Immature natural killer cell (primary cell): ENCODE data around the gene PGRMC1. TPM values are rescaled to one million over a fixed set of nuclear protein-coding genes. Genes with fewer than 3 reads are reported as not detected.
A peak's percentile ranks its signal among the peaks of the same experiment; 100 is the strongest.

Experiments used
- DNase-seq, 3 donors: peaks; one replicate each; pipeline ENCODE4 v3.0.0; 2022; ENCODE audit warnings: mixed read lengths in 1 of 3
- H3K27ac Mint-ChIP-seq, 6 donors: one replicate each; pipeline ENCODE4 v1.8.0; 2020; ENCODE audit warnings: mixed read lengths in 6 of 6, mild to moderate bottlenecking in 5 of 6, inconsistent platforms in 4 of 6, moderate library complexity in 3 of 6
- H3K27me3 Mint-ChIP-seq, 3 donors: one replicate each; pipeline ENCODE4 v1.8.0; 2020 to 2021; ENCODE audit warnings: low read depth in 3 of 3, mild to moderate bottlenecking in 3 of 3, mixed read lengths in 3 of 3, moderate library complexity in 3 of 3, inconsistent platforms in 1 of 3
- H3K36me3 Mint-ChIP-seq, 3 donors: one replicate each; pipeline ENCODE4 v1.8.0; 2020; ENCODE audit warnings: mixed read lengths in 3 of 3, inconsistent platforms in 2 of 3, mild to moderate bottlenecking in 2 of 3
- H3K4me1 Mint-ChIP-seq, 2 donors: one replicate each; pipeline ENCODE4 v1.8.0; 2020; ENCODE audit warnings: inconsistent platforms in 2 of 2, mild to moderate bottlenecking in 2 of 2, mixed read lengths in 2 of 2, moderate library complexity in 1 of 2
- H3K4me3 Mint-ChIP-seq, 5 donors: one replicate each; pipeline ENCODE4 v1.8.0; 2020; ENCODE audit warnings: mild to moderate bottlenecking in 5 of 5, mixed read lengths in 5 of 5, inconsistent platforms in 3 of 5, moderate library complexity in 3 of 5
- H3K9me3 Mint-ChIP-seq, 6 donors: one replicate each; pipeline ENCODE4 v1.8.0; 2020; ENCODE audit warnings: mild to moderate bottlenecking in 6 of 6, mixed read lengths in 6 of 6, inconsistent platforms in 4 of 6, moderate library complexity in 3 of 6
- polyA plus RNA-seq, 3 donors: library from polyadenylated mRNA; unstranded; fragments of 300-500 nt; fragmentation: Illumina TruSeq; gene quantifications; one replicate each; pipeline ENCODE4 v1.2.3, GENCODE V29; 2021

PGRMC1 gene
- polyA plus RNA-seq, 3 donors from 2014 or later, result 14.7 to 38.2 (median 24.3) TPM

DNA sequence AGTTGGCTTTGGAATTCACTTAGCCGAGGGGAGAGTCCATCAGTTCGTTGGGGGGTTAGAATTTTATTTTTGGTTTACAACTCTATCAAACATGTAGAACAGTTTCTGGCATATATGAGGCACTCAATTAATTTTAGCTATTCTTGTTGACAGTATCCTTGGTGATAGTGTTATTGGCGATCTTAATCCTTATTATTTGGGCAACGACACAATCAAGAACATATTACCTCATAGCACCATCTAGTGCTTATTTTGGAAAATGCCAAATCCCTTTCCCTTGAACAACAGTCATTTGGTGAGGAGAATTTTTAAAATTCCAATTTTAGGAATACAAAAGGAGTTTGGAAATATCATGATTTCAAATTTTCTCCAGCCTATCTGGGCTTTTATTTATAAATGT lies 17.9 kb upstream of the PGRMC1 start:
- H3K4me1 Mint-ChIP-seq, result no peaks in the 10 kb centered on the region

GRCh38 chrX:119222932-119223331 lies 13.2 kb upstream of the PGRMC1 start:
- no peak overlapping the region for H3K27ac Mint-ChIP-seq
- H3K4me3 Mint-ChIP-seq, result no peak overlapping the region
- no peaks in the 10 kb centered on the region for H3K4me1 Mint-ChIP-seq
- peaks cover 10 to 11% (median 10%) of the 10 kb centered on the region in 3 donors for H3K27me3 Mint-ChIP-seq
- peaks cover 0 to 1% (median 0%) of the 10 kb centered on the region in 6 donors for H3K9me3 Mint-ChIP-seq
- no peak for DNase-seq
- no peaks in the 10 kb centered on the region for H3K36me3 Mint-ChIP-seq

More for the DNA sequence above, 17.9 kb upstream of the PGRMC1 start:
- H3K9me3 Mint-ChIP-seq, result no peaks in the 10 kb centered on the region
- H3K36me3 Mint-ChIP-seq, result no peaks in the 10 kb centered on the region
- H3K4me3 Mint-ChIP-seq, result no peak overlapping the region
- no peak overlapping the region for H3K27ac Mint-ChIP-seq
- DNase-seq, result no peak
- H3K27me3 Mint-ChIP-seq, result peaks cover 0 to 11% (median 4%) of the 10 kb centered on the region in 3 donors

DNA sequence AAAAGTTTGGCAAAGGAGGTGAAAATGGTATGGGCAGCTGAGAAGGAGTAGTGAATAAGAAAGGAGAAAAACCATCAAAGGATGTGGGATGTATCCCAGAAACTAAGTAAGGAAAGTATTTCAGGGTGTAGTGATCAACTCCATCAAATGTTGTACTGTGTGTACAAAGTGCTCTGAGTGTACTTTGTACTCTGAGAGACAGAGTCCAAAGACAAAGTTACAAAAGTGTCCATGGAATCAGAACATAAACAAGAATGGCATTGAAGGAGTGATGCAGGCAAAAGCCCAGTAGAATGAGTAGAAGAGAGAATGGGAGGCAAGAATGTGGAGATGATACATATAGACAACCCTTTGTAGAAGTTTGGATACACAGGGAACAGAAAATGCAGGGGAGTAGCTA lies 12.3 kb upstream of the PGRMC1 start:
- Mint-ChIP-seq H3K4me1 (no peaks in the 10 kb centered on the region), H3K9me3 (peaks cover 0 to 1% (median 0%) of the 10 kb centered on the region in 6 donors), H3K27ac (peak overlapping the region in 1 of 6 donors; percentile 5), H3K4me3 (no peak overlapping the region), H3K36me3 (no peaks in the 10 kb centered on the region), H3K27me3 (peaks cover 10 to 13% (median 10%) of the 10 kb centered on the region in 3 donors)
- no peak for DNase-seq

DNA sequence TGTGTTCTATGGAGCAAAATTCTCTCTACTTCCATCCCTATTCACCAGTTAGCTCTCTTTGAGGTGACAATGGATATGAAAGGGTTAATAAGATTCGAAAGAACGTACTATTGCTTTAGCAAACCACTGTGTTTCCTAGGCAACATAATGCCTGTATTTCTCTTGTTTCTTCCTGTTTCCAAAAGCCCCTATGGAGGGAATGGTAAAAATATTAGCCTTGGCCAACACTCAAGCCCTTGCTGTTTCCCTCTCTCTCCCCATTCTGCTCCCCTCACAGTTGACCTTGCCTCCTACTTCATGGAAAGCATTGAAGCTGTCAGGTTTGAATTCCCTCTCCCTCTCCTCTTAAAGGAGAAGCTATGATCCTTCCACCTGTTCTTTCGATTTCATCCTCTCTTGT lies 9.6 kb upstream of the PGRMC1 start:
- no peak overlapping the region for H3K27ac Mint-ChIP-seq
- no peak for DNase-seq
- H3K4me1 Mint-ChIP-seq, result no peaks in the 10 kb centered on the region
- peaks cover 0 to 1% (median 0%) of the 10 kb centered on the region in 6 donors for H3K9me3 Mint-ChIP-seq
- no peaks in the 10 kb centered on the region for H3K36me3 Mint-ChIP-seq
- no peak overlapping the region for H3K4me3 Mint-ChIP-seq
- H3K27me3 Mint-ChIP-seq, result peaks cover 8 to 13% (median 10%) of the 10 kb centered on the region in 3 donors

DNA sequence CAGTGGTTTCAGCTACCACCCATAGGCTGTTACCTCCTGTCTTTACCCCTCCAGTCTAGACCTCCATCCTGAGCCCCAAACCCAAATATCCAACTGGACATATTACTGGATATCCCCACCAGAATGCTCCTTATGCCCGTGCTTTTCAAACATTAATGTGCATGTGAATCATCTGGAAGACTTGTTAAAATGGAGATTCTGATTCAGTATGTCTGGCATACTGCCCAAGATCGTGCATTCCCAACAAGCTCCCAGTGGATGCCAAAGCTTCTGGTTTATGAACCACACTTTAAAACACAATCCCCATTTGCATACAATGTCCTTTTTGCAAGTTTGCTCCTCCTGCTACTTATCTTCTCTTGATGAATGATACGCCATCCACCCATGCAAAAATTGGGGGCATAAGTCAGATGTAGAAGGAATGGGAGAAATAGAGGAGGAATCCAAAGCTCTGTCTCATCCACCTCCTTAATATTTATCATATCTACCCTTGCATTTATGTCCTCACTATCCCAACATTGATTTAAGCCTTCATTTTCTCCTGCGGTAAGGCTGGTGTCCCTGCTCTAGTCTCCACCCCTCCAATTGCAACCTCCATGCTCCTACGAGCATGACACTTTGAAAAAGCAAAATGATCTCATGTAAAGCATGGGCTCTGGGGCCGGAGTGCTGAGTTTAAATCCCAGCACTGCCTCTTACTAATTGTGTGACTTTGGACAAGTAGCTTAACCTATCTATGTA lies 7.4 kb upstream of the PGRMC1 start:
- Mint-ChIP-seq H3K9me3 (peaks cover 0 to 1% (median 0%) of the 10 kb centered on the region in 6 donors), H3K4me3 (no peak overlapping the region), H3K27me3 (peaks cover 7 to 12% (median 8%) of the 10 kb centered on the region in 3 donors), H3K27ac (no peak overlapping the region), H3K4me1 (no peaks in the 10 kb centered on the region), H3K36me3 (no peaks in the 10 kb centered on the region)
- no peak for DNase-seq

DNA sequence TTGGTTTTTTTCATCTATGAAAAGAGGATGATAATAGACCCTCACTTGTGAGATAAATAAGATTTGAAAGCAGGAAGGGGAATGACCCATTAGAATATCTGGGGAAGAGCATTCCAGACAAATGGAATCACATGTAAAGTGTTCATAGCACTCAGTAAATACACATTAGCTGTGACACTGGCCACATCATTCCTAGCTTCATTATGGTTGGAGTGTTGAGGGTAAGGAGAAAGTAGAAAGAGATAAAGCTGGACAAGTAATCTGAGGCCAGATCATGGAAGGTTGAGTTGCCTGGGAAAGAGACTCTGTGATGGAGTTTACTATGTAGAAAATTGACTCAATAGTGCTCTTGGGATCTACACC lies 6.9 kb upstream of the PGRMC1 start:
- Mint-ChIP-seq H3K27ac (no peak overlapping the region), H3K27me3 (peaks cover 5 to 12% (median 8%) of the 10 kb centered on the region in 3 donors), H3K4me3 (no peak overlapping the region), H3K4me1 (no peaks in the 10 kb centered on the region), H3K9me3 (peaks cover 0 to 1% (median 0%) of the 10 kb centered on the region in 6 donors), H3K36me3 (no peaks in the 10 kb centered on the region)
- DNase-seq, result no peak

DNA sequence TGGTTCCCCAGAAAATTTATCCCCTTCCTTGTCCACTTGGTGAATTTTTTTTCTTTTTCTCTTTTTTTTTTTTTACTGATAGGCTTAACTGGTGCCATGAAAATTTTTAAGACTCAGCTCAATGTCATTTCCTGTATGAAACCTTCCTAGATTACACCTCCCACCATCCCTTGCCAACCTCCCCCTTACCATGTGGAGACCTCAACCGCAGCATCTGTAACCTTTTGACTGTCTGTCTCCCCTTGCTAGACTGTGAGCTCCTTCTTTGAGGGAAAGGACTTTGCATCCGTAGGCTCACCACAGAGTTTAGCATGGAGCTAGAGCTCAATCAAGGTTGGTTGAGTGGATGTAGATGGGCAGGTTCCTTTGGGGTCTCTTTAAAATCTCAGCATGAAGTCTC lies 5.2 kb upstream of the PGRMC1 start:
- H3K27ac Mint-ChIP-seq, result no peak overlapping the region
- H3K4me1 Mint-ChIP-seq, result peaks cover 5 to 7% of the 10 kb centered on the region in 2 donors
- no peaks in the 10 kb centered on the region for H3K9me3 Mint-ChIP-seq
- H3K36me3 Mint-ChIP-seq, result no peaks in the 10 kb centered on the region
- no peak overlapping the region for H3K4me3 Mint-ChIP-seq
- DNase-seq, result no peak
- peaks cover 5 to 7% (median 7%) of the 10 kb centered on the region in 3 donors for H3K27me3 Mint-ChIP-seq

DNA sequence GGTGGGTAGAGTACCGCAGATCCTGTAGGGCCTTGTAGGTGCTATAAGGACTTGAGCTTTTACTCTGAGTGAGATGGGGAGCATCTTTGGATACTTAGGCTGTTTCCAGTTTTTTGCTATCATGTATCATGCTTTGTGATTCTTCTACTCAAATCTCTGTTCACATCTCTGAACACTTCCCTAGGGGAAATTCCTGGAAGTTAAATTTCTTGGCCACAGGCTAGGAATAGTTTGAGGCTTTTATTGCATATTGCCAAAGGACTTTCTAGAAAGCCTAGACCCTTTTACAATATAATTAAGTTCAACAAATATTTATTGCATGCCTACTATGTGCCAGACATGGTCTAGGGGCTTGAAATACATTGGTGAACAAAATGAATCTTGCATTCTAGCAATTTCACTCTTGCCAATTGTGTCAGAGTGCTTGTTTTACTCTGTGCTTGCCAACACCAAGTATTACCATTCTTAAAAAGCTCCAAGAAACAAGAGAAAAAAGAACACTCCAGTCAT lies 4.1 kb upstream of the PGRMC1 start:
- H3K9me3 Mint-ChIP-seq, result no peaks in the 10 kb centered on the region
- H3K4me1 Mint-ChIP-seq, result peaks cover 6 to 8% of the 10 kb centered on the region in 2 donors
- H3K36me3 Mint-ChIP-seq, result no peaks in the 10 kb centered on the region
- H3K27ac Mint-ChIP-seq, result no peak overlapping the region
- no peak for DNase-seq
- H3K27me3 Mint-ChIP-seq, result peaks cover 5 to 6% (median 5%) of the 10 kb centered on the region in 3 donors
- no peak overlapping the region for H3K4me3 Mint-ChIP-seq

GRCh38 chrX:119235051-119235511 lies 1.0 kb upstream of the PGRMC1 start:
- DNase-seq, result no peak
- peak overlapping the region in 2 of 6 donors; percentile 47 to 49 for H3K27ac Mint-ChIP-seq
- no peaks in the 10 kb centered on the region for H3K36me3 Mint-ChIP-seq

GRCh38 chrX:119236623-119237561 lies 807 bp downstream of the PGRMC1 start:
- Mint-ChIP-seq H3K4me1 (peaks cover 16 to 26% of the 10 kb centered on the region in 2 donors), H3K27me3 (peaks cover 2 to 3% (median 2%) of the 10 kb centered on the region in 3 donors), H3K27ac (peak overlapping the region in 4 of 6 donors; percentile 2 to 72 (median 36)), H3K36me3 (no peaks in the 10 kb centered on the region), H3K4me3 (peak overlapping the region; percentile 78 to 85 (median 81)), H3K9me3 (no peaks in the 10 kb centered on the region)
- peak in 1 of 3 donors; percentile 7 for DNase-seq

More at GRCh38 chrX:119235051-119235511, 1.0 kb upstream of the PGRMC1 start:
- Mint-ChIP-seq H3K4me3 (peak overlapping the region; percentile 78 to 86 (median 82)), H3K9me3 (no peaks in the 10 kb centered on the region), H3K4me1 (peaks cover 14 to 22% of the 10 kb centered on the region in 2 donors), H3K27me3 (peaks cover 2 to 4% (median 3%) of the 10 kb centered on the region in 3 donors)

DNA sequence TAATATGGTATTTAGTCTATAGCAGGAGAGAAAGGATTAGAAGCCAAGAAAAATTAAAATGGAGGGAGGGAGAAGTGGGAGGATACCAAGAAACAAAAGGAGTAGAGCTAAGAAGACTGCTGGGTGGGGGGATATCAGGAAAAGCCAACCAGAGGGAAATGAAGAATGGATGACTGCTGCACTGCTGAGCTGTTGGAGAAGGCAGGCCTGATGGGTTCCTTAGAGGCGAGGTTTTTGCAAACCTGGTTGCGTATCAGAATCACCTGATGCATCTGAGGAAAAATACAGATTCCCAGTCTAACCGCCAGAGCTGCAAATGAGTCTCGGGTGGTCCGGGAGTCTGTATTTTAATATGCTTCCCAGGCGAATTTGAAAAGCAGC lies 1.5 kb downstream of the PGRMC1 start:
- DNase-seq, result no peak
- Mint-ChIP-seq H3K4me1 (peaks cover 17 to 30% of the 10 kb centered on the region in 2 donors), H3K36me3 (no peaks in the 10 kb centered on the region), H3K4me3 (peak overlapping the region; percentile 78 to 85 (median 81)), H3K27me3 (peaks cover 2 to 3% (median 2%) of the 10 kb centered on the region in 3 donors), H3K27ac (peak overlapping the region in 3 of 6 donors; percentile 2 to 60 (median 13)), H3K9me3 (no peaks in the 10 kb centered on the region)

DNA sequence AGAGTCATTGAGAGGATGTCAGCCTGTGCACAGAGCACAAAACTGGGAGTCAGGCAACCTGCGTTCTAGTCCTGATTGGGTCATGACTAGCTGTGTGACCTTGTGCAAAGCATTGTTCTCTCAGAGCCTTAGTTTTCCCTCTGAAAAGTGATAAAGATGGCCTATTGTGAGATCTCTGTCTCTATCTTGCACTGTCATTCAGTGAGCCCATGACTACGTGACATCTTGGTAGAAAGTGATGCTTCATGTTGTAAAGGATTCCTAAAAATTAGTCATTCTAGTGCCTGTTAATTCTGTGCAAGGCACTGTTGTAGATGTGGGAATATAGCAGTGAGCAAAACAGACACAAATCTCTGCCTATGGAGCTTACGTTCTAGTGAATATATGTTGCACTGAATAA lies 2.5 kb downstream of the PGRMC1 start:
- no peak for DNase-seq
- Mint-ChIP-seq H3K9me3 (no peaks in the 10 kb centered on the region), H3K4me1 (peaks cover 17 to 30% of the 10 kb centered on the region in 2 donors), H3K4me3 (no peak overlapping the region), H3K36me3 (no peaks in the 10 kb centered on the region), H3K27me3 (peaks cover 2 to 3% (median 2%) of the 10 kb centered on the region in 3 donors), H3K27ac (no peak overlapping the region)

- H3K27ac Mint-ChIP-seq, result no peak overlapping the region
Observed at GRCh38 chrX:119240356-119240755, 4.3 kb downstream of the PGRMC1 start.

More at GRCh38 chrX:119240356-119240755, 4.3 kb downstream of the PGRMC1 start:
- H3K27me3 Mint-ChIP-seq, result peaks cover 2 to 8% (median 3%) of the 10 kb centered on the region in 3 donors
- H3K36me3 Mint-ChIP-seq, result no peaks in the 10 kb centered on the region
- peaks cover 16 to 29% of the 10 kb centered on the region in 2 donors for H3K4me1 Mint-ChIP-seq
- no peak for DNase-seq
- H3K4me3 Mint-ChIP-seq, result no peak overlapping the region
- H3K9me3 Mint-ChIP-seq, result no peaks in the 10 kb centered on the region
